T-helper 1 cell (primary cell): ENCODE measurements around the gene UQCC5.

ENCODE experiments used
- DNase-seq, 5 donors: peaks; one replicate each; pipeline ENCODE4 v3.0.0-alpha.2; 2012 to 2020
- total RNA-seq, 4 donors: gene quantifications; one replicate each; lab custom pipeline; 2026; lab: John Stamatoyannopoulos, UW

Gene UQCC5, protein sequence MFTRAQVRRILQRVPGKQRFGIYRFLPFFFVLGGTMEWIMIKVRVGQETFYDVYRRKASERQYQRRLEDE
- total RNA-seq = 5.6 to 9.7 (median 8.8) reads per million in 4 donors

DNA sequence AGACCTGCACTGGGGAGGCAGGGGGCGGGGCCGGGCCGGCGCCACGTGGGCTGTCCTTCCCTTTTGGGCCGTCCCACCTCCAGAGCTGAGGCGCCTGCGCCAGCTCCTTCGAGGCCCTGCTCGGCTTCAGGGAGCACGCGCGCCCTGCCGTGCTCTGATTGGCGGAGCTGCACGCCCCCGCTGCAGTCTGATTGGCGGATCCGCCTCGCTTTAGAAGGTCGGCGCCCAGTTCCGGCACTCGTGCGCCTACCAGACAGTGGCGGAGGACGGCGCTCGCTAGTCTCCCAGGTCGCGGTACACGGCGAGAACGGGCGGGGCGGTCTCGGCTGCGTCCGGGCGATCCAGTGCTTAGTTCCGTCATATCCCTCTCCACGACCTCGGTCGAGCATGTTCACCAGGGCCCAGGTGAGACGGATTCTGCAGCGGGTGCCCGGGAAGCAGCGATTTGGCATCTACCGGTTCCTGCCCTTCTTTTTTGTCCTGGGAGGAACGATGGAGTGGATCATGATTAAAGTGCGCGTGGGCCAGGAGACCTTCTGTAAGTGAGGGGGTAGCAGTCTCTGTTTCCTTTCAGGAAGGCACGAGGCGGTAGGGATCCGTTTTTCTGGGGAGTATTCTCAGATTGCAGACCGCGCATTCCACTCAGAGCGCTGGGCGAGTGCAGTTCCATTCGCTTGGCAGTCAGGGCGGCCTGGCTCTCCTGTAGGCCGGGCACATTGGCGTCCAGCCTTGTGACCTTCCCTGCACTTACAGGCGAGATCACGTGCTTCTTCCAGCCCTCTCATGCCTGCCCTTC is at the start of gene UQCC5:
Gene UQCC5, plus strand, starts transcription at position 237 of the 796 bp plus-strand sequence. Its CDS starts 151 bp downstream, at position 388.
- DNase-seq = peak; percentile 94 to 99 (median 95)

DNA sequence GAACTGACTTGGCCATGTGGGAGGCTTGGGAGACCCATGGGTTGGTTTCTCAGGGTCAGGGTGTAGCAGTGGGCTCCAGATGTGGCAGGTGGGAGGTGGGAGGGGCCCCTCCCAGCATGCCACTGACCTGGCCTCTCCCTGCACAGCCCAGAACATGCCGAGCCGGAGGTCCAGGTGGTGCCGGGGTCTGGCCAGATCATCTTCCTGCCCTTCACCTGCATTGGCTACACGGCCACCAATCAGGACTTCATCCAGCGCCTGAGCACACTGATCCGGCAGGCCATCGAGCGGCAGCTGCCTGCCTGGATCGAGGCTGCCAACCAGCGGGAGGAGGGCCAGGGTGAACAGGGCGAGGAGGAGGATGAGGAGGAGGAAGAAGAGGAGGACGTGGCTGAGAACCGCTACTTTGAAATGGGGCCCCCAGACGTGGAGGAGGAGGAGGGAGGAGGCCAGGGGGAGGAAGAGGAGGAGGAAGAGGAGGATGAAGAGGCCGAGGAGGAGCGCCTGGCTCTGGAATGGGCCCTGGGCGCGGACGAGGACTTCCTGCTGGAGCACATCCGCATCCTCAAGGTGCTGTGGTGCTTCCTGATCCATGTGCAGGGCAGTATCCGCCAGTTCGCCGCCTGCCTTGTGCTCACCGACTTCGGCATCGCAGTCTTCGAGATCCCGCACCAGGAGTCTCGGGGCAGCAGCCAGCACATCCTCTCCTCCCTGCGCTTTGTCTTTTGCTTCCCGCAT is 49.2 kb upstream of the UQCC5 start:
- DNase-seq = no peak

DNA sequence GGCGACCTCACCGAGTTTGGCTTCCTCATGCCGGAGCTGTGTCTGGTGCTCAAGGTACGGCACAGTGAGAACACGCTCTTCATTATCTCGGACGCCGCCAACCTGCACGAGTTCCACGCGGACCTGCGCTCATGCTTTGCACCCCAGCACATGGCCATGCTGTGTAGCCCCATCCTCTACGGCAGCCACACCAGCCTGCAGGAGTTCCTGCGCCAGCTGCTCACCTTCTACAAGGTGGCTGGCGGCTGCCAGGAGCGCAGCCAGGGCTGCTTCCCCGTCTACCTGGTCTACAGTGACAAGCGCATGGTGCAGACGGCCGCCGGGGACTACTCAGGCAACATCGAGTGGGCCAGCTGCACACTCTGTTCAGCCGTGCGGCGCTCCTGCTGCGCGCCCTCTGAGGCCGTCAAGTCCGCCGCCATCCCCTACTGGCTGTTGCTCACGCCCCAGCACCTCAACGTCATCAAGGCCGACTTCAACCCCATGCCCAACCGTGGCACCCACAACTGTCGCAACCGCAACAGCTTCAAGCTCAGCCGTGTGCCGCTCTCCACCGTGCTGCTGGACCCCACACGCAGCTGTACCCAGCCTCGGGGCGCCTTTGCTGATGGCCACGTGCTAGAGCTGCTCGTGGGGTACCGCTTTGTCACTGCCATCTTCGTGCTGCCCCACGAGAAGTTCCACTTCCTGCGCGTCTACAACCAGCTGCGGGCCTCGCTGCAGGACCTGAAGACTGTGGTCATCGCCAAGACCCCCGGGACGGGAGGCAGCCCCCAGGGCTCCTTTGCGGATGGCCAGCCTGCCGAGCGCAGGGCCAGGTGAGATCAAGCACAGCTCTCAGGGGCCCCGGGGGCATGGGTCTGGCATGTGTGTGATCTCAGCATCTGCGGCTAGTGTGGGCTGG is 48.4 kb upstream of the UQCC5 start:
- DNase-seq = no peak

- no peak for DNase-seq
These were observed 47.7 kb upstream of the UQCC5 start for GRCh38 chr3:52488746-52489145.

- DNase-seq = no peak
These were observed 47.0 kb upstream of the UQCC5 start for GRCh38 chr3:52489453-52489852.

DNA sequence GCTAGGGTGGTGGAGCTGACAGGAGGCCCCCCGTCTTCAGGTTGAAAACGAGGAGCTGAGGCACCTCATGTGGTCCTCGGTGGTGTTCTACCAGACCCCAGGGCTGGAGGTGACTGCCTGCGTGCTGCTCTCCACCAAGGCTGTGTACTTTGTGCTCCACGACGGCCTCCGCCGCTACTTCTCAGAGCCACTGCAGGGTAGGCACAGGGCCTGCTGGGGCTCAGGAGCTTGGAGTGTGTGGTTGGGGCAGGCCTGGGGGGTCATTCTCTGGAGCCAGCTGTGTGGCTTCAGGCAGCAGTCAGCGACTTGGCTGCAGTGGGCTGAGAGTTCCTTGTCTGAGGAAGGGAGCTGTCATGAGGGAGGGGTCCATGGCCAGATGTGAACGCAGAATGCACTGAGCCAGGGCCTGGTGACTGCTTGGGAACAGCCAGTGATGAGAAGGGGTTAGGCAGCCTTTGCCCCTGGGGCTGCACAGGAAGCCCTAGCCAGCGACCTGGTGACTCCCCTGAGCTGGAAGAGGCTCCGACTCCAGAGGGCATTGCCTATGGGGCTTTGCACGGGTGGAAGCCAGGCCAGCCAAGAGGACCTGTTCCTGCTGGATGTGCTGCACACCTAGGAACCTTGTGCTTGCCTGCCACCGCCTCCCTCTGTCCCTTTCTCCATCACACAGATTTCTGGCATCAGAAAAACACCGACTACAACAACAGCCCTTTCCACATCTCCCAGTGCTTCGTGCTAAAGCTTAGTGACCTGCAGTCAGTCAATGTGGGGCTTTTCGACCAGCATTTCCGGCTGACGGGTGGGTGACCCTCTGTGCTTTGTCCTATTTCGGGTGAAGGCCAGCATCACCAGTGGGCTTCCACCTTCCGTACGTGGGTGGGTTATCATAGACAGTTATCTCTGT is 46.1 kb upstream of the UQCC5 start:
- no peak for DNase-seq

DNA sequence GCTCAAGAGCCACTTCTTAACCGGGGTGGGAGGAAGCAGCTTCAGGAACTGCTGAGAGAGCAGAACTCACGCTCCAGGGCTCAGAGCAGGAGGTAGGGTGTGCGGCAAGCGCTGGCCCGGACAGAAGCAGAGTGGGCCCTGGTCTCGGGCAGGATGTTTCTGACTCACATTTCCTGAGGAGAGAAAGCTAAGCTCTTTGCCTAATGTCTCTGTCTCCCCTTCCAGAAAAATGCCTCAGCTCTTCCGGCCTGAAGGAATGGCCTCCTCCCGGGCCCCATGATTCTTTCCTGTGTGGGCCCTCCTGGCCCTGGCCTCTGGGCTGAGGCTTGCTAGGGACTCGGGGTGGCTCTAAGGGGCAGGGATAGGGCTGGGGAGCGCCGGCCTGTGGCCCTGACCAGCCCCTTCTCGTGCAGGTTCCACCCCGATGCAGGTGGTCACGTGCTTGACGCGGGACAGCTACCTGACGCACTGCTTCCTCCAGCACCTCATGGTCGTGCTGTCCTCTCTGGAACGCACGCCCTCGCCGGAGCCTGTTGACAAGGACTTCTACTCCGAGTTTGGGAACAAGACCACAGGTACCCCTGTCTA is 45.4 kb upstream of the UQCC5 start:
- DNase-seq = no peak

DNA sequence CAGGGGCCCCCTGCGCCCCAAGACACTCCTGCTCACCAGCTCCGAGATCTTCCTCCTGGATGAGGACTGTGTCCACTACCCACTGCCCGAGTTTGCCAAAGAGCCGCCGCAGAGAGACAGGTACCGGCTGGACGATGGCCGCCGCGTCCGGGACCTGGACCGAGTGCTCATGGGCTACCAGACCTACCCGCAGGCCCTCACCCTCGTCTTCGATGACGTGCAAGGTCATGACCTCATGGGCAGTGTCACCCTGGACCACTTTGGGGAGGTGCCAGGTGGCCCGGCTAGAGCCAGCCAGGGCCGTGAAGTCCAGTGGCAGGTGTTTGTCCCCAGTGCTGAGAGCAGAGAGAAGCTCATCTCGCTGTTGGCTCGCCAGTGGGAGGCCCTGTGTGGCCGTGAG is 44.3 kb upstream of the UQCC5 start:
- no peak for DNase-seq

DNA sequence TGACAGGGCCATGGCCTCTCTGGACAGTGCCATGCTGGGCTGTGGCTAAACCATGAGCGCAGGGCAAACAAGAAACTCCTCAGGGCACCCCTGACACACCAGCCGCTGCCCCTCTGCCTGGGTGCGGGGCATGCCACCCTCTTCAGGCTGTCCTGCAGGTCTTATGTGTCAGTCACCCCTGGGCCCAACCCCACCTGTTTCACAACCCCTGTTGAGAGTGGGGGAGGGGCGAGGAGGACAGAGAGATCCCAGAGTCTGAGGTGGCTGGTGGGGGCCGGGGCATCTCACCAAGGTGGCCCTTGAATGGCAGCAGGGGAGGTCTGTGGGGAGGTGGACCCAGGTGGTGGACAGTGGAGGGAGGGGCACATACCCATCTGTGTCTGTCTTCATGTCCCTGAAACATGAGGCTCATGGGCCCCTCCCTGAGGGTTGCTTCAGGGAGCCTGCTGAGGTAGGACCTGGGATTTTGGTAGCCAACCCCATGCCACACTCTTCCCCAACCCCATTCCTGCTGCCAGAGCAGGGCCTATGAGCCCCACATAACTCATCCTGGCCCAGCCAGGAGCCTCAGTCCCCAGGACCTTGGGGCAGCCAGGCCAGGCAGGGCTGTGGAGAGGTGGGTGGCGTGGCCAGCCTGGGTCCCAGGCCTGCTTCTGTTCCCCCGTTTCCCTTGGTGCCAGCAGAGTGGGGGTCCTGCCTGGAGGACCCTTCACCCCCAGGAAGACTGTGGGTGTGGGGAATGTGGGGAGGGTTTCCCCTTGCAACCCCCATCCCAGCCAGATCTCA is 43.0 kb upstream of the UQCC5 start:
- no peak for DNase-seq

DNA sequence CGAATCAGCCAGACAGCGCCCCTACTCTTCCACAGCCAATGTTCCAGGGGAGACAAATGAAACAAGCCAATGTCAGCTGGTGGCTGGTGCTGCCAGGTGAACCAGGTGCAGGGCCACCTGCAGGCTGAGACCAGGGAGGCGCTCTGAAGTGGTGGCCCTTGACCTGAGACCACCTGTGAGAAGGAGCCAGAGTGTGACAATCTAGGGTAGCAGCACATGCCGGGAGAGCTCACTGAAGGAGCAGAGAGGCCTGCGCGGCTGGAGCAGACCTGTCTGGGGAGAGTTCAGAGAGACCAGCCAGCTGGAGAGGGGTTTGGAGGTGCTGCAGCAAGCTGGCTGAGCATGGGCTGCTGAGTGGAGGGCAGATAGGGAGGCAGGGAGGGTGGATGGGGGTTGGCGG is 42.0 kb upstream of the UQCC5 start:
- no peak for DNase-seq

- no peak for DNase-seq
These were observed 41.4 kb upstream of the UQCC5 start, which contains the start of gene STAB1 for GRCh38 chr3:52494886-52495495. Gene STAB1, plus strand, starts transcription at chr3:52495338. Its CDS starts 76 bp downstream, at chr3:52495414.

GRCh38 chr3:52495777-52496602 is 40.4 kb upstream of the UQCC5 start:
- no peak for DNase-seq

GRCh38 chr3:52498137-52499054 is 38.0 kb upstream of the UQCC5 start:
- DNase-seq = no peak

- no peak for DNase-seq
These were observed 35.4 kb upstream of the UQCC5 start for GRCh38 chr3:52501046-52501445.

DNA sequence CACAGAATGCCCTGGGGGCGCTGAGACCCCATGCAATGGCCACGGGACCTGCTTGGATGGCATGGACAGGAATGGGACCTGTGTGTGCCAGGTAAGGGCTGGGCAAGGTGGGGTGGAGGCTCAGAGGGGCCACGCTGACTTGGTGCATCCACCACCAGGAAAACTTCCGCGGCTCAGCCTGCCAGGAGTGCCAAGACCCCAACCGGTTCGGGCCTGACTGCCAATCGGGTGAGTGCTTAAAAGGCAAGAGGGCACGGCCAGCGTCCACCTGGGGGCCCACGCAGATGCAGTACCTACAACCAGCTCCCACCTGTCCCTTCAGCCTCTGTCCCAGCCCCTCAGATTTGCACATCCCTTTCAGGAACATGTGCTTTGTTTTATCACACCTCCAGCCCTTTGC is 34.4 kb upstream of the UQCC5 start:
- no peak for DNase-seq

DNA sequence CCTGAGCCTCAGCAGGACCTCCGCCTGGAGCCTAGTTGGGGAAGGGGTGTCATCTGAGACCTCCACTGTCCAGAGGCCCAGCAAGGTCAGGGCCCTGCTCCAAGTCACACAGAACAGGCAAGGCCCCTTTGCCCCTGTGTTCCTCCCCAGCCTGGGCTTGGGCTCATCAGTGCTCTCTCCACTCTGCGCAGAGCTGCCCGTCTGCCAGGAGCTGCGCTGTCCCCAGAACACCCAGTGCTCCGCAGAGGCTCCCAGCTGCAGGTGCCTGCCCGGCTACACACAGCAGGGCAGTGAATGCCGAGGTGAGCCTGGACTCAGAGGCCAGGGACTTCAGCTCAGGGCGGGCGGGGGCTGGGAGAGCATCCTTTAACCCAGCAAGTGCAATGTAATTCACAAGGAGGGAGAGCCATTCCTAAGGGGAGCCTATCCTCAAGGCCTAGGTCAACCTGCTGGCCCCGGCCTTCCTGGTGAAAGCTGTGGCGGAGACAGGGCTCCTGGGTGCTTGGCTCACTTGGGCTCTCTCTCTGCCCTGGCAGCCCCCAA is 33.5 kb upstream of the UQCC5 start:
- DNase-seq = no peak

GRCh38 chr3:52503788-52504424 is 32.5 kb upstream of the UQCC5 start:
- no peak for DNase-seq
